Mucosa of rectum (tissue), 2 donors: ENCODE measurements around the gene CTNND2.
"Not testable (repeated sequence)": the region's sequence is repeated elsewhere in the genome, so short reads cannot be mapped to it uniquely, and the experiment has no call there.

Experiments
- H3K27ac ChIP-seq, 2 donors: one replicate each; pipeline ENCODE4 v1.7.0; 2013; ENCODE audit warnings: inconsistent platforms in 2 of 2, low read depth in 2 of 2, low read length in 2 of 2
- H3K27me3 ChIP-seq, 2 donors: one replicate each; pipeline ENCODE4 v1.7.0; 2013; ENCODE audit warnings: low read length in 2 of 2; ENCODE audit not compliant: control insufficient read depth in 2 of 2, insufficient read depth in 2 of 2
- H3K36me3 ChIP-seq, 2 donors: one replicate each; pipeline ENCODE4 v1.7.0; 2013; ENCODE audit warnings: low read length in 2 of 2; ENCODE audit not compliant: control insufficient read depth in 2 of 2, insufficient read depth in 2 of 2
- H3K4me1 ChIP-seq, 2 donors: one replicate each; pipeline ENCODE4 v1.7.0; 2013; ENCODE audit warnings: low read length in 2 of 2, mild to moderate bottlenecking in 1 of 2; ENCODE audit not compliant: control insufficient read depth in 2 of 2, insufficient read depth in 2 of 2
- H3K4me3 ChIP-seq, 2 donors: one replicate each; pipeline ENCODE4 v1.7.0; 2013; ENCODE audit warnings: low read length in 2 of 2
- H3K9ac ChIP-seq, 2 donors: one replicate each; pipeline ENCODE4 v1.7.0; 2013; ENCODE audit warnings: low read length in 2 of 2, low read depth in 1 of 2, mild to moderate bottlenecking in 1 of 2
- H3K9me3 ChIP-seq, 2 donors: one replicate each; pipeline ENCODE4 v1.7.0; 2013; ENCODE audit warnings: low read length in 2 of 2; ENCODE audit not compliant: control insufficient read depth in 2 of 2
- donor health status: healthy.
- donor health status: Normal muscosa, but diverticular disease.

The CTNND2 gene

DNA sequence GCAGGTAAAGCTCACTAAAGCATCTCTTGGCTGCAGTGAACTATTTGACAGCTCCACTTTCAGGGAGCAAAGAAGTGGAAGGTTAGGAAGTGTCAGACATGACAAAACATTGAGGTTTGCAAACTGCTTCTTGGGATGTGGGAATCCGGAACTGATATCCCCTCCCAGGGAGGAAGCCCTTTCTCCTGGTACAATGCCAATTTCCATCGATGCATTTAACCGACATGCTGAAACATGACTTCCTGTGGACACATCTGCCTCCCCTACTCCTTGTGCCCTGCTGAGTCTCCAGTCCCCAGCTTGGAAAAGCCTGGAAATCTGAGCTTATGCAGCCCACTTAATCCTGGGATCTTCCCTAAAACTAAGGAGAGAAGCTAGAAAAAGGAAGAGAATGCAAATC, 820.1 kb downstream of the CTNND2 start:
- H3K9me3 ChIP-seq: no peaks in the 10 kb centered on the region
- H3K9ac ChIP-seq: no peak overlapping the region
- H3K27ac ChIP-seq: no peak overlapping the region
- H3K4me1 ChIP-seq: no peaks in the 10 kb centered on the region
- H3K36me3 ChIP-seq: no peaks in the 10 kb centered on the region
- no peaks in the 10 kb centered on the region for H3K27me3 ChIP-seq
- H3K4me3 ChIP-seq: no peak overlapping the region

DNA sequence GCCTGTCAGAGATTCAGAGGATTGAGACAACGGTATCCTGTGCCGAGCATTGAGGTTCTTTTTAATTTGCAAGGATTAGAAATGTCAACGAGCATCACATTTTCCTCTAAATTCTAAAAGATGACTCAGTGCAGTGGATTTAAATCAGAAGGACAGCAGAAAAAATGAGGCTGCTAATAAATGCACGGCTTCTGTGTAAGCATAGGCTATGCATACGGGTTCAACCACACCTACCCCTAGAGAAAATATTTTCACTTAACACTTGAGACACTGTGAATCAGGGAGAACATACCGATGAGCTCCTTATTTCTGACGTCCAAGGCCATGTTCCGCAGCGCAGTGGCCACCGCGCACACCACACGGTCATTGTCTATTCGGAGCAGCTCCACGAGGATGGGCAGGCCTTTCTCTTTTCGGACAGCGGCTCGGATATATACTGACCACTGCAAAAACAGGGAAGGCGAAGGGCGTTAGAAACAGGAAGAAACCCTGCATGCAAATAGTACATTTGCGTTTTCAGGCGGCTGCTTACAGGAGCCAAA, 821.8 kb downstream of the CTNND2 start:
- no peaks in the 10 kb centered on the region for H3K36me3 ChIP-seq
- H3K9ac ChIP-seq: no peak overlapping the region
- no peaks in the 10 kb centered on the region for H3K27me3 ChIP-seq
- no peak overlapping the region for H3K27ac ChIP-seq
- no peak overlapping the region for H3K4me3 ChIP-seq
- H3K9me3 ChIP-seq: no peaks in the 10 kb centered on the region
- H3K4me1 ChIP-seq: no peaks in the 10 kb centered on the region

GRCh38 chr5:11076945-11077613, 827.2 kb downstream of the CTNND2 start:
- no peaks in the 10 kb centered on the region for H3K27me3 ChIP-seq
- H3K9ac ChIP-seq: no peak overlapping the region
- no peaks in the 10 kb centered on the region for H3K4me1 ChIP-seq
- no peaks in the 10 kb centered on the region for H3K36me3 ChIP-seq
- no peak overlapping the region for H3K4me3 ChIP-seq
- no peak overlapping the region for H3K27ac ChIP-seq
- no peaks in the 10 kb centered on the region for H3K9me3 ChIP-seq

DNA sequence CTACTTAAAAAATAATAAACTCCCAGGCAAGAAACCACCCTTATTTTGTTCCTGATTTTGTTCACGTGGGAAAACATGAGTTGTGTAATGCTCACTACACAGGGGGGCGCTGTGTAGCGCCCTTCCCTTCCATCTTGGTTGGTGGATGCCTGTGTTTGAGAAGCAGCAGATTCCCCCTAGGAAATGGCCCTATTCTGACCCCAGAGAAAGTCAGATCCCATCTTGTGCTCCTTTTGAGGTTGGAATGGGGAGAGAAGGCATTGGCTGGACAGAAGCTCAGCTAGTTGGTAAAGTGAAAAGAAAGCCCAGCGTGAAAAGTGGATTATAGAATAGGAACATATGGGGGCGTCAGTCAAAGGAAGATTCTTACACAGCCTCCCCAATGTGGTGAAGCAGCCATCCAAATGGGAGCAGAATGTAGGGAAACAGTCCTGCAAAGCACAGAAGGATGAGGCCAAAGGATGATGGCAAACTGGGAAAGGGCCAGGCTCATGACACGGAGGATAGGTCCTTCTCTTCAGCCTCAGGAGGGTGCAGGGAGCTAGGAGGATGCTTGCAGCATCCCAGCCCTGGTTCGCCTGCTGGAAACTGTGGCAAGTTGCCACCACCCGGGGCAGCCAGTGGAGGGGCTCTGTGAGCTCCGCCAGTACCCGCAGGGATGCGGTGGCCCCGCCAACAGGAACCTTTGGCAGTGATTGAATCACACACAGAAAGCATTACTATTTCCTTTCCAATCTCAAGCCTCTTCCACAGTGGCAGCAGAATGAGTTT, 829.0 kb downstream of the CTNND2 start:
- Histone ChIP-seq H3K9me3 (no peaks in the 10 kb centered on the region), H3K36me3 (no peaks in the 10 kb centered on the region), H3K27ac (no peak overlapping the region), H3K4me3 (no peak overlapping the region), H3K4me1 (no peaks in the 10 kb centered on the region), H3K27me3 (no peaks in the 10 kb centered on the region), H3K9ac (no peak overlapping the region)

DNA sequence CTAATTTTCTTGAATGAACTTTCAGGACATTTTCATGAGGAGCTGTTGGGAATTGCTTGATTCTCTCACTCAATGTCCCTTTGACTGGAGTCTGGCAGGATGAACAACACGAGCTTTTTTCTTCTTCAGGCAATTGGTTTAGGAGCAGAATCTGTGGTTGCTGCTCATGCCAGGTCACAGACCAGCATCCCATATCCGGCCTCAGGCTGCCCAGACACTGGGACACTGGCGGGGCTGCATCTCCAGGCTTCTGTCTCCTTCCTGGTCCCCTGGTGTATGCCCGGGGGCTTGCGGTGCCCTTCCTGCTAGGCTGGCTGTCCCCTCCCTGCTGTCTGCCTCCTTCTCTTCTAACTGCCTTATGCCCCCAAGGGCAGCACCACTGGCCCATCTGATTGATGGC, 831.7 kb downstream of the CTNND2 start:
- H3K27ac ChIP-seq: no peak overlapping the region
- no peaks in the 10 kb centered on the region for H3K27me3 ChIP-seq
- no peaks in the 10 kb centered on the region for H3K9me3 ChIP-seq
- no peak overlapping the region for H3K9ac ChIP-seq
- no peaks in the 10 kb centered on the region for H3K4me1 ChIP-seq
- H3K36me3 ChIP-seq: no peaks in the 10 kb centered on the region
- H3K4me3 ChIP-seq: no peak overlapping the region

- no peak overlapping the region for H3K4me3 ChIP-seq
- H3K4me1 ChIP-seq: no peaks in the 10 kb centered on the region
- no peak overlapping the region for H3K9ac ChIP-seq
- no peak overlapping the region for H3K27ac ChIP-seq
- H3K9me3 ChIP-seq: no peaks in the 10 kb centered on the region
- no peaks in the 10 kb centered on the region for H3K27me3 ChIP-seq
- H3K36me3 ChIP-seq: no peaks in the 10 kb centered on the region
These were observed 832.2 kb downstream of the CTNND2 start for GRCh38 chr5:11072076-11072475.

DNA sequence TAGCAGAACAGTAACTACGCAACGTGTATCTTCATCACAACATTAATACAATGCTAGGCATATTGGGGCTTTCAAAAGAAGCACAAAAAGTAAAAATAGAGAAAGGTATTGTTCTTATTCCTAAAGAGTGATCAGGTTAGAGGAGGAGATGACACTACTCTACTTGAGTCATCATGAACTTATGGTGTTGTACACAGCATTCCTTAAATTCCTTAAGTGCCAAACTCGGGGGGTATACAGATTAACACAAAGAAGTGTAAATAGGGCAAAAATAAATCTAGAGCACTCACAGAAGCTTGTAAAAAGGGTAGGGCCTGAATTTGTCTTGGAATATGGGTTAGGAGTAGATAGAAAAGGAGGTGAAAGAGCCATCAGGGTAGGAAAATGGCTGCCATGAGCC, 835.2 kb downstream of the CTNND2 start:
- no peaks in the 10 kb centered on the region for H3K9me3 ChIP-seq
- no peak overlapping the region for H3K27ac ChIP-seq
- H3K27me3 ChIP-seq: no peaks in the 10 kb centered on the region
- no peak overlapping the region for H3K4me3 ChIP-seq
- H3K9ac ChIP-seq: no peak overlapping the region
- no peaks in the 10 kb centered on the region for H3K4me1 ChIP-seq
- no peaks in the 10 kb centered on the region for H3K36me3 ChIP-seq

- H3K4me3 ChIP-seq, H3K36me3 ChIP-seq, H3K4me1 ChIP-seq, H3K27ac ChIP-seq, H3K9ac ChIP-seq, H3K9me3 ChIP-seq, H3K27me3 ChIP-seq: not testable (repeated sequence)
These were observed 838.5 kb downstream of the CTNND2 start for GRCh38 chr5:11065723-11066122.

GRCh38 chr5:11064763-11065450, 839.3 kb downstream of the CTNND2 start:
- Histone ChIP-seq H3K4me1 (no peaks in the 10 kb centered on the region), H3K9me3 (no peaks in the 10 kb centered on the region), H3K4me3 (no peak overlapping the region)

GRCh38 chr5:11062397-11062796, 841.8 kb downstream of the CTNND2 start:
- Histone ChIP-seq H3K27me3 (no peaks in the 10 kb centered on the region), H3K36me3 (no peaks in the 10 kb centered on the region)

More at GRCh38 chr5:11064763-11065450, 839.3 kb downstream of the CTNND2 start:
- no peaks in the 10 kb centered on the region for H3K36me3 ChIP-seq
- no peak overlapping the region for H3K27ac ChIP-seq
- no peaks in the 10 kb centered on the region for H3K27me3 ChIP-seq
- H3K9ac ChIP-seq: no peak overlapping the region

More at GRCh38 chr5:11062397-11062796, 841.8 kb downstream of the CTNND2 start:
- H3K27ac ChIP-seq: no peak overlapping the region
- H3K4me3 ChIP-seq: no peak overlapping the region
- peaks cover 0 to 2% of the 10 kb centered on the region in 2 donors for H3K9me3 ChIP-seq
- H3K9ac ChIP-seq: no peak overlapping the region
- no peaks in the 10 kb centered on the region for H3K4me1 ChIP-seq
